ENCODE results near the gene CHCT1.
"Not testable (repeated sequence)": the region's sequence is repeated elsewhere in the genome, so short reads cannot be mapped to it uniquely, and the experiment has no call there.

The CHCT1 gene

DNA sequence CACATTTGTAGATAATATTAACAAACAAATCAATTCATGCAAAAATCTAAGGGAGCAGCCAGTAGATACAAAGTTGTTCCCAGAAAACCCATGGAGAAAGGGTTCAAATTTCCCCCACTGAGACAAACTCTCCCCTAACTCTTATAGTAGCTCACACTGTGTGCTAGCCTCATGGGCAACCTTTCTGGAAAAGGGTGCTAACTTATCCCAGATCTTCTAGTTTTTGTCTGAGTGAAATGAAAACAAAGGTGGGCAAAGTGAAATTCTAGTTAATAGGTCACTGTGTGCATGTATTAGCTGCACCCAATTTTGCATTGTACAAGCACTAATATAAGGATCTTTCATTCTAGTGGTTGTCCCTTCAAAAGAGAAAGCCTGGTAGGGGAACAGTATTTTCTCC lies 20.5 kb upstream of the CHCT1 start:
- DNase-seq: no peak

DNA sequence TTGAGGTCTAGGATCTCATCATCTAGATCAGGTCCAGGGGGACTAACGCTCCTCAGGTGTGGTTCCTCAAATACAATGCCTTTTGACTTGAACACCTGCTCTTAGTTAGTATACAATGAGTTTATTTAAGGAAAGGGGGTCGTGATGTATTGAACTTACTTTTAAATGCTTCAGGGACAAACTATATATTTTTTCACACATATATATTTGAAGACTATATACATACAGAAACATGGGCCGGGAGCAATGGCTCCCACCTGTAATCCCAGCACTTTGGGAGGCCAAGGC lies 18.8 kb upstream of the CHCT1 start:
- no peak for DNase-seq

- DNase-seq: no peak
Observed at GRCh38 chr17:60403962-60404361, 18.3 kb upstream of the CHCT1 start.

DNA sequence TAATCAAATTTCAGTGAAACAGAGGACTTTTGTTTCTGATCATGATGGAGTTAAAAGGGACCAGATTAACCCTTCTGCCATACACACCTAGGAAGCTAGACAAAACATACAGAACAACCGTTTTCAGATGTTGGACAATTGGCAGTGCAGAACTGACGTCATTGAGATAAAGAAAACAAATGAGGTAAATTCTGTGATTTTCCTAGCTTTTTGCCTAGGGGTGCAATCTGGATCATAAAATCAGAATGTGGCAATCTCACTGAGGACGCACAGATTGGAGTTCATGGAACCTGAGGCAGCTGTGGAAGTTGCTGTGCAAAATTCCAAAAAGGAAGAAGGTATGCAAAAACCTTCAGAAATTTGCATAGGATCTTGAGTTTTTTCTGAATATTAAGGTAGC lies 15.4 kb upstream of the CHCT1 start:
- no peak for DNase-seq

GRCh38 chr17:60410001-60410400 lies 12.3 kb upstream of the CHCT1 start:
- no peak for DNase-seq

DNA sequence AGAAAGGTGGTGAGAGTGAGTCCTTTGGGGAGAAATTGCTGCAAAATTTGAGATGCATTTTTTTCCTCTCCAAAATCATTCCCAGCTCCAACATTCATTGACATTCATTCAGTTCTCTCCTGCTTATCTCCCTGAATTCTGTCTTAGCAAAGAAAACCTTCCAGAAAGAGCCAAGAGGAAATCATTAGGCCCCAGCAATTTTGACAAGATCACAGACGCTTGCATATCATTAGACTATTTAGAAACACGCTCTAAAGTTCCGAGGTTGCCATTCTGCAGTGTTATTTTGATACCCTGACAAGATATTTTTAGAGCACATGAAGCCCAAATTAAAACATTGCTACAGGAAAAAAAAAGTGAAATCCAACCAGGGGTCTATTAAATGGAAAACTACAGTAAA lies 9.6 kb upstream of the CHCT1 start:
- DNase-seq: no peak

DNA sequence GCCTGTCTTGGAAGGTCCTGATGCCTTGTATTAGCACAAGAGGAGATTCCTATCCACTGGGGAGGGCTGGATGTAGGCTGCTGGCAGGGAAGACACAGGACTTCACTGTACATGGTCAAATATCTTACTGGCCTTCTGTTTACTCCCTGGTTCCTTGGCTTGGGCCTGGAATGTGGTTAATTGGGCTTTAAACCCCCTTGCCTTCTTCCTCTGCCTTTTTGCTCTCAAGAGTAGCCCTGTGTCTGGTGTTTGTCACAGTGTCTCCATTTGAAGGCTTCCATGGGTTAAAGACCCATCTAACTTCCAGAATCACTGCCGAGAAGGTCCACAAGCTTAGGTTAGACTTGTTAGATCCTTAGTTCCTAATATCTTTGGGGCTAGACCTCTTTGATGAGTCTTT lies 7.1 kb upstream of the CHCT1 start:
- no peak for DNase-seq

- DNase-seq: no peak
Observed at GRCh38 chr17:60416368-60416925, 5.8 kb upstream of the CHCT1 start.

DNA sequence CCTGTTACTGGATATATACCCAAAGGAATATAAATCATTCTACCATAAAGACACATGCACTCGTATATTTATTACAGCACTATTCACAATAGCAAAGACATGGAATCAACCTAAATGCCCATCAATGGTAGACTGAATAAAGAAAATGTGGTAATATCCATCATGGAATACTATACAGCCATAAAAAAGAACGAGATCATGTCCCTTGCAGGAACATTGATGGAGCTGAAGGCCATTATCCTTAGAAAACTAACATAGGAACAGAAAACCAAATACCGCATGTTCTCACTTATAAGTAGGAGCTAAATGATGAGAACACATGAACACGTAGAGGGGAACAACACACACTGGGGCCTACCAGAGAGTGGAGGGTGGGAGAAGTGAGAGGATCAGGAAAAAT lies 3.3 kb upstream of the CHCT1 start:
- DNase-seq: not testable (repeated sequence)

GRCh38 chr17:60419875-60420274 lies 2.4 kb upstream of the CHCT1 start:
- DNase-seq: not testable (repeated sequence)

- DNase-seq: peak; percentile 26
Observed at GRCh38 chr17:60421273-60422161, 772 bp upstream of the CHCT1 start.

- no peak for DNase-seq
Observed at GRCh38 chr17:60423865-60424264, 1.6 kb downstream of the CHCT1 start.

- no peak for DNase-seq
Observed at GRCh38 chr17:60425626-60426025, 3.3 kb downstream of the CHCT1 start.

- DNase-seq: no peak
Observed at GRCh38 chr17:60426596-60426995, 4.3 kb downstream of the CHCT1 start.

- DNase-seq: not testable (repeated sequence)
Observed at GRCh38 chr17:60428491-60428890, 6.2 kb downstream of the CHCT1 start.

- DNase-seq: not testable (repeated sequence)
Observed at GRCh38 chr17:60430561-60430960, 8.3 kb downstream of the CHCT1 start.

GRCh38 chr17:60433021-60433997 lies 11.0 kb downstream of the CHCT1 start:
- DNase-seq: not testable (repeated sequence)

GRCh38 chr17:60435244-60436167 lies 13.2 kb downstream of the CHCT1 start:
- peak; percentile 28 for DNase-seq

DNA sequence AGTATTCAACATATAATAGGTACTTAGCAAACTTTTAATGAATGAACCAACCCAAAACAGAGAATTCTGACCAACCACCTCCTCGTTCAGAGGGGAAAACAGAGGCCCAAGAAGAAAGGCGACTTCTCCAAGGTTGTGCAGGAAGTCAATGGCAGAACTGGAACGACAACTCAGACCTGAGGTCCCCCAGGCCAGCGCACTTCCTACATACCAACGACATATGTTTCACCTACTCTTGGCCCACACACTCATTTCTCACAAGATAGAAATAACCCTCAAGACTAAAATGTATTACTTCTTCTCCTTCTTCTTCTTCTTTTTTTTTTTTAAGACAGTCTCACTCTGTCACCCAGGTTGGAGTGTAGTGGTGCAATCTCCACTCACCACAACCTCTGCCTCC lies 14.4 kb downstream of the CHCT1 start:
- no peak for DNase-seq

DNA sequence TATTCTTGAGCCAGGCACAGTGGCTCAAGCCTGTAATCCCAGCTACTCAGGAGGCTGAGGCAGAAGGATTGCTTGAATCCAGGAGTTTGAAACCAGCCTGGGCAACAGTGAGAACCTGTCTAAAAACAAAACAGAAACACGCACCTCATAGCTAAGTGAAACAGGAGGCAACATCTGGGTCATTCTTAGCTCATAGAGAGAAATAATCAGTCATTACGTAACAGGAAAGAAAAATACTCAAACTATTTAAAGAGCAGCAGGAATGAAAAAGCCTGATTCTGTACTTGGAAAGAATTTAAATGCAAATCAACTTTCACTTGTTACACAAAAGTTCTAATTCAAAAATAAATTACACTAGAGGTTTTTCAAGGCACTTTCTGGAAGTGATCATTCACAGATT lies 17.2 kb downstream of the CHCT1 start:
- no peak for DNase-seq

- DNase-seq: no peak
Observed at GRCh38 chr17:60442271-60443173, 20.2 kb downstream of the CHCT1 start.

All from GF-D8 (cell line).